Measurements from ENCODE around the gene CYP2A6. TPM values are rescaled to one million over a fixed set of nuclear protein-coding genes. Genes with fewer than 3 reads are reported as not detected.

The CYP2A6 gene
- total and polyA plus RNA-seq, 2 donors from 2014 or later: not detected

GRCh38 chr19:40810160-40810559 is 40.1 kb downstream of the CYP2A6 start:
- peak overlapping the region in 1 of 2 donors; percentile 14 for H3K27ac ChIP-seq (ENCODE audit: low read depth in 2 of 2, low read length in 2 of 2)
- H3K9ac ChIP-seq (ENCODE audit: low read length in 3 of 3): no peak overlapping the region
- H3K4me3 ChIP-seq (ENCODE audit: low read length in 3 of 3): peak overlapping the region in 2 of 3 donors; percentile 19 to 42
- DNase-seq: no peak
- intact Hi-C loops (cut with DNase I): no loop called here
- FAIRE-seq: no peak
- peaks cover 0 to 14% (median 5%) of the 10 kb centered on the region in 3 donors for H3K36me3 ChIP-seq (ENCODE audit: control insufficient read depth in 2 of 3, insufficient read depth in 3 of 3, low read length in 3 of 3)
- no peak for TF ChIP-seq CTCF (IDR thresholded peaks at IDR 0.05; ENCODE audit: borderline replicate concordance, extremely low read depth, insufficient read depth)
- no peaks in the 10 kb centered on the region for H3K27me3 ChIP-seq (ENCODE audit: control insufficient read depth, insufficient read depth, low read length)
- peaks cover 0 to 35% (median 7%) of the 10 kb centered on the region in 3 donors for H3K4me1 ChIP-seq (ENCODE audit: control insufficient read depth in 2 of 3, insufficient read depth in 2 of 3, low read depth in 1 of 3, low read length in 3 of 3)
- no peaks in the 10 kb centered on the region for H3K9me3 ChIP-seq (ENCODE audit: control insufficient read depth in 2 of 3, insufficient read depth in 1 of 3, low read length in 3 of 3)

- peaks cover 0 to 40% (median 10%) of the 10 kb centered on the region in 3 donors for H3K4me1 ChIP-seq (ENCODE audit: control insufficient read depth in 2 of 3, insufficient read depth in 2 of 3, low read depth in 1 of 3, low read length in 3 of 3)
- FAIRE-seq (no peak), DNase-seq (peak in 1 of 5 donors; percentile 76)
- TF ChIP-seq CTCF (IDR thresholded peaks at IDR 0.05; ENCODE audit: borderline replicate concordance, extremely low read depth, insufficient read depth): no peak
- H3K4me3 ChIP-seq (ENCODE audit: low read length in 3 of 3): peak overlapping the region in 2 of 3 donors; percentile 19 to 42
- no peak overlapping the region for H3K9ac ChIP-seq (ENCODE audit: low read length in 3 of 3)
- peaks cover 0 to 14% (median 5%) of the 10 kb centered on the region in 3 donors for H3K36me3 ChIP-seq (ENCODE audit: control insufficient read depth in 2 of 3, insufficient read depth in 3 of 3, low read length in 3 of 3)
- no peaks in the 10 kb centered on the region for H3K9me3 ChIP-seq (ENCODE audit: control insufficient read depth in 2 of 3, insufficient read depth in 1 of 3, low read length in 3 of 3)
- no peak overlapping the region for H3K27ac ChIP-seq (ENCODE audit: low read depth in 2 of 2, low read length in 2 of 2)
- no peaks in the 10 kb centered on the region for H3K27me3 ChIP-seq (ENCODE audit: control insufficient read depth, insufficient read depth, low read length)
- intact Hi-C loops (cut with DNase I): loop anchor here (10.0 kb wide), 1 partner anchor 145 kb away; no protein-coding TSS in a partner anchor
Measured at GRCh38 chr19:40809358-40810086, 40.7 kb downstream of the CYP2A6 start.

- no peaks in the 10 kb centered on the region for H3K9me3 ChIP-seq (ENCODE audit: control insufficient read depth in 2 of 3, insufficient read depth in 1 of 3, low read length in 3 of 3)
- peak in 1 of 5 donors; percentile 48 for DNase-seq
- intact Hi-C loops (cut with DNase I): loop anchor here (10.0 kb wide), 1 partner anchor 144 kb away; no protein-coding TSS in a partner anchor
- H3K36me3 ChIP-seq (ENCODE audit: control insufficient read depth in 2 of 3, insufficient read depth in 3 of 3, low read length in 3 of 3): peaks cover 0 to 14% (median 5%) of the 10 kb centered on the region in 3 donors
- no peaks in the 10 kb centered on the region for H3K27me3 ChIP-seq (ENCODE audit: control insufficient read depth, insufficient read depth, low read length)
- FAIRE-seq: no peak
- H3K9ac ChIP-seq (ENCODE audit: low read length in 3 of 3): no peak overlapping the region
- H3K4me3 ChIP-seq (ENCODE audit: low read length in 3 of 3): no peak overlapping the region
- TF ChIP-seq CTCF (IDR thresholded peaks at IDR 0.05; ENCODE audit: borderline replicate concordance, extremely low read depth, insufficient read depth): no peak
- peaks cover 0 to 51% (median 14%) of the 10 kb centered on the region in 3 donors for H3K4me1 ChIP-seq (ENCODE audit: control insufficient read depth in 2 of 3, insufficient read depth in 2 of 3, low read depth in 1 of 3, low read length in 3 of 3)
- H3K27ac ChIP-seq (ENCODE audit: low read depth in 2 of 2, low read length in 2 of 2): no peak overlapping the region
Measured at GRCh38 chr19:40808497-40808896, 41.8 kb downstream of the CYP2A6 start.

All from kidney (tissue), 14 donors.